ENCODE results near the gene GYS1.

GRCh38 chr19:48988860-48989259 is 4.2 kb downstream of the GYS1 start:
- TF ChIP-seq CTCF (IDR thresholded peaks at IDR 0.05; ENCODE audit: insufficient read depth, low read length) (no peak), REST (IDR thresholded peaks at IDR 0.05; ENCODE audit: insufficient replicate concordance, low read depth) (no peak)
